ENCODE data around the gene AGK. TPM values are rescaled to one million over a fixed set of nuclear protein-coding genes. Genes with fewer than 3 reads are reported as not detected.

AGK gene
- total and polyA plus RNA-seq, 8 donors = 2.9 to 42.8 (median 12.7) TPM

DNA sequence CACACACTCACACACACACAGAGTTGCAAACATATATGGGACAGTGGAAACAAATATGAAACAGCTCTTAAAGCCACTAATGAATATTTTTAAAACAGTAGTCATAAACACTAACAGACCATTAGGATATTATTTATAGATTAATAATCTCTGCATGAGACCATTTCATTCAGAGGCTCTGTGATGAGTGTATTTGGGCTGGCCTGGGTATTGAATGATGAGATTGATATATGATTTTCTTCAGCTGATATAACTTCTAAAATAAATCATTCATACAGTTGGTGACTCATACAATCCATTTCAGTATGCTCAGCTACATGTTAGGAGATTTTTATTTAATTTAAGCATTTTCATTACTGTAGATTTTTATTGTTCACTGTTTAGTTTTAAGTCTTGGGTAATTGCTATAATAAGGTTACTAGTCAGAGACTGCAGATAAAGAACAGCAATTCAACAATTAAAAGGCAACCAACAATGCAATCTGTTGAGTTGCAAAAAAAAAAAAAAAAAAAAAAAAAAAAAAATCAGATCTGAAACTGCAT is 25.2 kb upstream of the AGK start:
- no peaks in the 10 kb centered on the region for H3K36me3 ChIP-seq
- no peak for TF ChIP-seq POLR2A (IDR thresholded peaks at IDR 0.05)
- TF ChIP-seq POLR2AphosphoS5 (IDR thresholded peaks at IDR 0.05) = no peak
- TF ChIP-seq, protein P1, sequence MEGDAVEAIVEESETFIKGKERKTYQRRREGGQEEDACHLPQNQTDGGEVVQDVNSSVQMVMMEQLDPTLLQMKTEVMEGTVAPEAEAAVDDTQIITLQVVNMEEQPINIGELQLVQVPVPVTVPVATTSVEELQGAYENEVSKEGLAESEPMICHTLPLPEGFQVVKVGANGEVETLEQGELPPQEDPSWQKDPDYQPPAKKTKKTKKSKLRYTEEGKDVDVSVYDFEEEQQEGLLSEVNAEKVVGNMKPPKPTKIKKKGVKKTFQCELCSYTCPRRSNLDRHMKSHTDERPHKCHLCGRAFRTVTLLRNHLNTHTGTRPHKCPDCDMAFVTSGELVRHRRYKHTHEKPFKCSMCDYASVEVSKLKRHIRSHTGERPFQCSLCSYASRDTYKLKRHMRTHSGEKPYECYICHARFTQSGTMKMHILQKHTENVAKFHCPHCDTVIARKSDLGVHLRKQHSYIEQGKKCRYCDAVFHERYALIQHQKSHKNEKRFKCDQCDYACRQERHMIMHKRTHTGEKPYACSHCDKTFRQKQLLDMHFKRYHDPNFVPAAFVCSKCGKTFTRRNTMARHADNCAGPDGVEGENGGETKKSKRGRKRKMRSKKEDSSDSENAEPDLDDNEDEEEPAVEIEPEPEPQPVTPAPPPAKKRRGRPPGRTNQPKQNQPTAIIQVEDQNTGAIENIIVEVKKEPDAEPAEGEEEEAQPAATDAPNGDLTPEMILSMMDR (IDR thresholded peaks at IDR 0.05) = no peak
- TF ChIP-seq EP300 (IDR thresholded peaks at IDR 0.05) = no peak
- H3K4me1 ChIP-seq = no peaks in the 10 kb centered on the region
- intact Hi-C loops (cut with DNase I; ENCODE audit: low total_unique reads) = no loop called here
- no peak for DNase-seq
- H3K9me3 ChIP-seq = no peaks in the 10 kb centered on the region
- no peak overlapping the region for H3K27ac ChIP-seq
- no peak overlapping the region for H3K4me3 ChIP-seq
- H3K27me3 ChIP-seq = no peaks in the 10 kb centered on the region

DNA sequence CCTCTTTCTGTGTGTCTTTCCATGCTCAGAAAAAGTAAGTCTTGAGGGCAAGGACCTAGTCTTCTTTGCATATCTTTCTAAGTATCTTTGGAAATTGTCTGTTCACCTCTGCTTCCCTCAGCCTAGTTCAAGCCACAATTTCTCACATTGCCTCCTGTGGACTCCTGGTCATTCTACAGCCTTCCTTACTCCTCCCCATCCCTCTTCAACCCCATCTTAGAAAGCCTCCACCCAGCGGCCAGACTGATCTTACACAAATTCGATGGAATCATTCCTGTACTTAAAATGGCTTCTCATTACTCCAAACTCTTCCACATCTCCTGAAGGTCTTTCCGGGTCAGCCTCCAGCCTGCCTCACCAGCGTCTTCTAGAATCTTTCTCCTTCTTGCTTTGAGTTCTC is 24.1 kb upstream of the AGK start:
- no peak for TF ChIP-seq POLR2A (IDR thresholded peaks at IDR 0.05)
- TF ChIP-seq EP300 (IDR thresholded peaks at IDR 0.05) = no peak
- TF ChIP-seq POLR2AphosphoS5 (IDR thresholded peaks at IDR 0.05) = no peak
- TF ChIP-seq, protein P1 (IDR thresholded peaks at IDR 0.05) = no peak
- Histone ChIP-seq H3K4me3 (no peak overlapping the region), H3K27me3 (no peaks in the 10 kb centered on the region), H3K27ac (no peak overlapping the region), H3K4me1 (no peaks in the 10 kb centered on the region), H3K9me3 (no peaks in the 10 kb centered on the region), H3K36me3 (no peaks in the 10 kb centered on the region)
- intact Hi-C loops (cut with DNase I; ENCODE audit: low total_unique reads) = no loop called here
- 87 to 96% (median 95%) methylated on average over 4 of the region's 4 CpGs for WGBS, 5 donors
- DNase-seq = no peak

DNA sequence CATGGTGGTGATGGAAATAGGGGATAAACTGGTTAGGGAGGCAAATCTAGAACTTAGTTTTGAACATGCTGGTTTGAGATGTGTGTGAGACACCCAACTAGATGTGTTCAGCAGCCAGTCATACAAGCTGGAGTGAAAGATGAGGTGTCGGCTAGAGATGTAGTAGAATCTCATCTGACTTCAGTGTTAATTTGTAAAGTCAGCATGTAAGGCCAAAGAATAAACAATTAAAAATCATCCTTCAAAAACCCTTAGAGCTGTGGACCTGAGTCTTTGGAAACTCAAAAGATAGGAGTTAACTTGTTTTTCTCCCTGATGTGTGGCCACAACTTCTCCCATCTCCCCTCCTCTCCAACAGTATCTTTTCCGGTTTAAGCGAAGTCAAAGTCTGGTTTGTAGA is 22.8 kb upstream of the AGK start:
- no peak overlapping the region for H3K27ac ChIP-seq
- H3K4me1 ChIP-seq = peaks cover 0 to 4% (median 0%) of the 10 kb centered on the region in 4 donors
- TF ChIP-seq POLR2A (IDR thresholded peaks at IDR 0.05) (no peak), EP300 (IDR thresholded peaks at IDR 0.05) (no peak), POLR2AphosphoS5 (IDR thresholded peaks at IDR 0.05) (no peak)
- TF ChIP-seq, protein P1 (IDR thresholded peaks at IDR 0.05) = no peak
- no peaks in the 10 kb centered on the region for H3K27me3 ChIP-seq
- DNase-seq = no peak
- H3K9me3 ChIP-seq = no peaks in the 10 kb centered on the region
- H3K4me3 ChIP-seq = no peak overlapping the region
- no peaks in the 10 kb centered on the region for H3K36me3 ChIP-seq
- intact Hi-C loops (cut with DNase I; ENCODE audit: low total_unique reads) = no loop called here
- 89 to 97% (median 94%) methylated on average over 3 of the region's 3 CpGs for WGBS, 5 donors

DNA sequence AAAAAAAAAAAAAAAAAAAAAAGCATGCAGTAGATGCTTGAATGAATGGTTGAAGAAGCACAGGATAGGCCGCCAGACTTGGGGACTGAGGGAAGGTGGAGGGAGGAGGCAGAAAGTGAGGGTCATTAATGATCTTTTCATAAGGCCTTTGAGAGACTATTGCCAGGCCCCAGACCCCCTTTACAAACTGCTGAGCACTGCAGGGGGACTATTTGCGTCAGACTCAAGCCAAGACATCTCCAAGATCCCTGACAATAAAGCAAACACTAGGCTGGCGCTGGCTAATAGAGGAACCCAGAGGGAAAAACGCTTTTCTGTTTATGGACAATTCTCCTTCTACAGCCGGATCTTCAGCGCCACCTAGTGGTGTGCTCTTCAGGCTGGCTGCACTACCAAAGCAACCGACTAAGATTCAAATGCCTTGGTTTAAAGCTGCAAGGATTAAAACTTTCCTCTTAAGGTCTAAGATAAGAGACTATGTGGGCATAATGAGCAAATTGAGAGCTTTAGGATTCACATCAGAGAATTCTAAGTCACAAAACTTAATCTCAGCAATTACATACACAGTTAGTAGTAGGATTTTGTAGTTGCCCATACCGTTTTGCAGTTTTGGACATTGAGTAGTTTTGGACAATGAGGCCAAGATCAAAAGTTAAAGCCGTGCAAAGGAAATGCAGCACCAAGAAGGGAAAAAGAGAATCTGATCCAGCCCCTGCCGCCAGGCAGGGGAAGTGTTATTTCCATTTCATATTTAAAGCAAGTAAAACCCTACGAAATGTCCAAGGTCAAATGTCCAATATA is 17.9 kb upstream of the AGK start:
- DNase-seq = peak; percentile 72 to 95
- peaks cover 0 to 14% (median 5%) of the 10 kb centered on the region in 3 donors for H3K27me3 ChIP-seq
- peaks cover 0 to 4% (median 0%) of the 10 kb centered on the region in 4 donors for H3K4me1 ChIP-seq
- H3K36me3 ChIP-seq = no peaks in the 10 kb centered on the region
- H3K9me3 ChIP-seq = no peaks in the 10 kb centered on the region
- WGBS, 5 donors = 20 to 25% (median 22%) methylated on average over 11 of the region's 11 CpGs
- H3K4me3 ChIP-seq = no peak overlapping the region
- TF ChIP-seq POLR2AphosphoS5 (IDR thresholded peaks at IDR 0.05) (no peak), POLR2A (IDR thresholded peaks at IDR 0.05) (no peak), EP300 (IDR thresholded peaks at IDR 0.05) (no peak)
- TF ChIP-seq, protein P1 (IDR thresholded peaks at IDR 0.05) = peak in 4 of 7 experiments; percentile 67 to 90 (median 86)
- intact Hi-C loops (cut with DNase I; ENCODE audit: low total_unique reads) = no loop called here
- no peak overlapping the region for H3K27ac ChIP-seq

All from stomach (tissue), 9 donors.